ENCODE measurements around the gene AMBP.

AMBP gene

DNA sequence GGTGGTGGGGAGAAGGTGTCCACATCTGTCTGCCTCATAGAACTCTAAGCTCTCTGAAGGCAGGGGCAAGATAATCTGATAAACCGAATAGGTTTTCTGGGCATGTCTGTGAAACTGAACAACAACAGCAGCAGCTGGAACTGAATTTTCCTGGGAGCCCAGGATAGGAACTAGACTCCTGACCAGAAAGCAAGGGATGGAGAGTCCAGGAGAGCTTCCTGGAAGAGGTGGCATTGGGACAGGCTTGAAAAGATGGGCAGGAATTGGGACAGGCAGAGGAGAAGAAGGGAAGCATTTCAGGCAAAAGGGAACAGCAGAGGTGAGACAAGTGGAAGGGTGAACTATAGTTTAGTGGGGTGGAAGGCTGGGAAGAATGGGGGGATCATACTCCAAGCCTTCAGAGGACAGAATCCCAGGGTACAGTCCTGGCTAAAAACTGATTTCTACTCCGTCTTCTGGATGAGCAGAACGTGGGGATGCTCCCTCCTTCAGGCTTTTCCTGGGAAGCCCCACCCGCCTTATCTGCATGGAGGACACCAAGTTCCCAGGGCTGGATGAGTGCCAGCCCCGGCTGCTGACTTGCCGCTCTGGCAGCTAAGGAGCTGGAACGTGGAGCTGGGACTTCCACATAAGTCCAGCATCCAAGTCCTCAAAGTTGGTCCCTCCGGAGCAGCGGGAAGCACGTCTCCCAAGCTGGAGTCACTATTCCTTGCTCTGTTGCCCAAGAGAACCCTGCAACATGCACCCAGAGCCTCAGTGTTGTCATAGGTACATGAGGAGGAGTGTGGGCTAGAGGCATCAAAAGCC is 34.9 kb upstream of the AMBP start:
- no peak for DNase-seq

DNA sequence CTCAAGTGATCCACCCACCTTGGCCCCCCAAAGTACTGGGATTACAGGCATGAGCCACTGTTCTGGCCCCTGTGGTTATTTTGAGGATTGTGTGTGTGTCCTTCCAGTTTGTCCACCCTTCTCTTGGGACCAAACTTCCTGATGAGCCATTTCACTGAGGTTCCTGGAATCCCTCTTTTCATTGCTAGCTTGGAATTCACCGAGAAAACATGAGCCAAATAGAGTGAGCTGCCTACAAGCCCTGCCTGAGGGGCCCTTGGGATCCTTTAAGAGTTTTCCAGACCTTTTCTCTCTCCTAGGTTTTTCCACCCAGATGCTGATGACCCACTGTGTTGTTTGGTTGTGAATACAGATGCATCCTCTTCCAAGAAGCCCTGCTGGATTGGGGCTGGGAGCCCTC is 34.2 kb upstream of the AMBP start:
- DNase-seq = no peak

- no peak for DNase-seq
Observed at GRCh38 chr9:114110180-114110579, 32.1 kb upstream of the AMBP start.

- DNase-seq = no peak
Observed at GRCh38 chr9:114109124-114109523, 31.0 kb upstream of the AMBP start.

DNA sequence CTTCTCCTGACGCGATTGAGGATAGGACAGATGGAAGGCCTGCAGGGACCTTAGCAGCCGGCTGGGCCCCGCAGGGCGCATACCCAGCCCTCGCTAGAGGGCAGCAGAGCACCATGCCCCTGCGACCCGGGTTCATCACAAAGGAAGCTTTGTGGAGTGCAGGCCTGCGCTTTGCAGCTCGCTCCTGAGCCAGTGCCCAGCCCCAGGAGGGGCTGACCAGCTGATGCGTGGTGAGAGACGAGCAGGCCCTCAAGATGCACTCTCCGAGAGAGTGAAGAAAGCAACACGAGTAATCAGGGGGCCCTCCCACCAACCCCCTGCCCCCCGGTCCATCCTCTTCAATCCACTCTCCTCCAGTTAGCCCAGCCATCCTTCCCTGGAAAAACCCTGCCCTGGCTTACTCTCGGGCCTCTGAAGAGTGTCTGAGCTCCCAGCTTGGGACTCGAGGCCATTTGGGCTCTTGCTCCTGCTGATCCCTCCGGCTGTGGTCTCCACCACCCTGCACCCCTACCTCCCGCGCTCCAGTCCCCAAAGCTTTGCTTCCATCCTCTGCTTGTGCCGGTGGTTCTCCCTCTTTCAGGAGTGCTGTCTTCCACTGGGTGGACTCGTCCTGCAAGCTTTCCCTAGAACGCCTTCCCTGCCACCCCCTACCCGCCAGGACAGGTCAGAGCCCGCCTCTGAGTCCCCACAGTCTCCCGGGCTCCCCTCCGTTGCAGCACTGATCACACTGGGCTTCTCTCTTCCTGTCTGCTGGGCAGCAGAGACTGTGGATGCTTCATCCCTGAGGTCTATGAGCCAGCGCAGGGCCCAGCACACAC is 30.1 kb upstream of the AMBP start:
- peak; percentile 65 for DNase-seq

DNA sequence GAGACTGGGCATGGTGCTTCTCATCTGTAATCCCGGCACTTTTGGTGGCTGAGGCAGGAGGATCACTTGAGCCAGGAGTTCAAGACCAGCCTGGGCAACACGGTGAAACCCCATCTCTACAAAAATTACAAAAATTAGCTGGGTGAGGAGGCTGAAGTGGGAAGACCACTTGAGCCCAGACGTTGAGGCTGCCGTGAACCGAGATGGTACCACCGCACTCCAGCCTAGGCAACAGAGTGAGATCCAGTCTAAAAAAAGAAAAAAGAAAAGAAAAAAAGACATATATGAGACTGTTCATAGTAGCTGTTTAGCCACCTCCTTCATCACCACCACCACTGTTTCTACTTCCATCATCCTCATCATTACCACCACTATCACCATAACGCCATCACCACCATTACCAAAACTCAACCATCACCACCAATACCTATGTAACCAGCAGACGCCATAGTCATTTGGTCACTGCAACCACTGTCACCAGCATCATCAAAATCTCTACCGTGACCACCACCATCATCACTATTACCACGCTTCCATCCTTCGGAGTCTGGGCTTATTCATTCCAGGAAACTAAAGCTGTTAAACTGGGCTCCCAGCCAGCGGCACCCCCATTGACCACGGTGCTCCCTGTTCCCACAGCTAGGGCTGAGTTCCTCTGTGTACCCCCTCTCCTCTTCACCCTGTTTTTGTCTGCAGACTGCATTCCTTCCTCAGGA is 29.3 kb upstream of the AMBP start:
- DNase-seq = no peak

DNA sequence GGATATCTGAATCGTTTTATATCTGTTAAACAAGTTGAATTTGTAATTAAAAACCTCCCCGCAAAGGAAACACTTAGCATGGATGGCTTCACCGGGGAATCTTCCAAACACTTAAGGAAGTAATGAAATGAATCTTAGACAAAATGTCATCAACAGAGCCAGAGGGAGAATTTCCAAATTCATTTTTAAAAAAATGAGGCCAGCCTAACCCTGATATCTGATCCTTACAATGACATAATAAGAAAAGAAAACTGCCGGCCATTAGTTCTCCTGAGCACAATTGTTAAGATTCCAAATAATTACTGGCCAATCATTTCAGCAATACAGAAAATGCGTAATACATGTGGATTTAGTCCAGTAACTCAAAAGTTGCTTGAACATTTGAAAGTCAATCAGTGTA is 27.1 kb upstream of the AMBP start:
- DNase-seq = no peak

DNA sequence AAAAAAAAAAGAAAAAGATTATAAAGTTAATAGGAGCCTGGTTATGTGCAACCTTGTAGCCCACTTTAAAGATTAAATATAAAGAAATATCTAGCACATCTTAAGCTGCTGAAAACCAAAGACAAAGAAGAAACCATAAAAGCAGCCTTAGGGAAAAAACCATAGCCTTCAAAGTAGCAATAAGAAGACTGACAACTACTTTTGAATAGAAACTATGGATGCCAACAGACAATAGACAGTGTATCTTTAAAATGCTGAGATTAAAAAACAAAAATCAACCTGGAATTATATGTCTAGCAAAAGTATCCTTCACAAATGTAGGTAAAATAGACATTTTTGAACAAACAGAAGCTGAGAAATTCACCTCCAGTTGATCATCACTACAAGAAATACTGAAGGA is 24.4 kb upstream of the AMBP start:
- no peak for DNase-seq

GRCh38 chr9:114100536-114100935 is 22.4 kb upstream of the AMBP start:
- DNase-seq = no peak

- DNase-seq = peak; percentile 69
Observed at GRCh38 chr9:114099669-114100270, 21.7 kb upstream of the AMBP start.

- peak; percentile 82 for DNase-seq
Observed at GRCh38 chr9:114098936-114099668, 21.0 kb upstream of the AMBP start, which contains the start of gene KIF12. Gene KIF12 (minus strand): TSS chr9:114099292. CDS start chr9:114099276, 16 bp downstream.

DNA sequence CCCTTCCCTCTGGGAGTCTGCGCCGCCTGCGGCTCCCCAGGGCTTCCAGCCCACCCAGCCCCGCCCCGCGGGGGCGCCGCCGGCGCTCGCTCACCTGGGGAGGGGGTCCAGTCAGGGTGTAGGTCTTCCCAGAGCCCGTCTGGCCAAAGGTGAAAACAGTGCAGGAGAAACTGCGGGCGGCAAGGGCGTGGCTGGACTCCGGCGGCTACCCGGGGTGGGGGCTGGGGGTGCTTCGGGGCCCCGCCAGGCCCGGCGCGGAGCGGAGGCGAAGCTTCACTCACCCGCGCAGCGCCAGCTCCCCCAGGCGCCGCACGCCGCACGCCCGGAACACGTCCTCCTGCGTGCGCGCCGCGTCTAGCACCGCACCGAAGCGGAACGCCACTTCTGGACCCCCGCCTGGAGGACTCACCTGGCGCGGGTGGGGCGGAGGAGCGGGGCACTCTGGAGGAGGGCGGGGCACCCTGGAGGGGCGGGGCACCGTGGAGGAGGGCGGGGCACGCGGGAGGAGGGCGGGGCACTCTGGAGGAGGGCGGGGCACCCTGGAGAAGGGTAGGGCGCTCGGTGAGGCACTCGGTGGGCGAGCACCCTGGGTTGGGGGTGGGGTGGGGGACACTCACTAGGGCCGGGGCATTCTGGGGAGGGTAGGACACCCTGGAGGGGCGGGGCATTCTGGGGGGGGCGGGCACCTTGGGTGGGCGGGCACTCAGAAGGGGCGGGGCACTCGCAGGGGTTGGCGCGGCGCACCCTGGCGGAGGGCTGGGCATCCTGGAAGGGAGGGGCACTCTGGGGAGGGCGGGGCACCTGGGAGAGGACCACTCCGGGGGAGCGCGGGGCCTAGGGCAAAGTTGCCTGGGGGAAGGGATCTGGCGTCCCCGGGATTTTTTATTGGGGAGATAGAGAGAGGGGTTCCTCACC is 20.2 kb upstream of the AMBP start:
- peak; percentile 72 for DNase-seq

GRCh38 chr9:114097613-114098020 is 19.5 kb upstream of the AMBP start:
- no peak for DNase-seq

GRCh38 chr9:114096866-114097612 is 18.9 kb upstream of the AMBP start:
- no peak for DNase-seq

GRCh38 chr9:114096041-114096511 is 18.0 kb upstream of the AMBP start:
- DNase-seq = no peak

- DNase-seq = no peak
Observed at GRCh38 chr9:114094971-114095370, 16.9 kb upstream of the AMBP start.

DNA sequence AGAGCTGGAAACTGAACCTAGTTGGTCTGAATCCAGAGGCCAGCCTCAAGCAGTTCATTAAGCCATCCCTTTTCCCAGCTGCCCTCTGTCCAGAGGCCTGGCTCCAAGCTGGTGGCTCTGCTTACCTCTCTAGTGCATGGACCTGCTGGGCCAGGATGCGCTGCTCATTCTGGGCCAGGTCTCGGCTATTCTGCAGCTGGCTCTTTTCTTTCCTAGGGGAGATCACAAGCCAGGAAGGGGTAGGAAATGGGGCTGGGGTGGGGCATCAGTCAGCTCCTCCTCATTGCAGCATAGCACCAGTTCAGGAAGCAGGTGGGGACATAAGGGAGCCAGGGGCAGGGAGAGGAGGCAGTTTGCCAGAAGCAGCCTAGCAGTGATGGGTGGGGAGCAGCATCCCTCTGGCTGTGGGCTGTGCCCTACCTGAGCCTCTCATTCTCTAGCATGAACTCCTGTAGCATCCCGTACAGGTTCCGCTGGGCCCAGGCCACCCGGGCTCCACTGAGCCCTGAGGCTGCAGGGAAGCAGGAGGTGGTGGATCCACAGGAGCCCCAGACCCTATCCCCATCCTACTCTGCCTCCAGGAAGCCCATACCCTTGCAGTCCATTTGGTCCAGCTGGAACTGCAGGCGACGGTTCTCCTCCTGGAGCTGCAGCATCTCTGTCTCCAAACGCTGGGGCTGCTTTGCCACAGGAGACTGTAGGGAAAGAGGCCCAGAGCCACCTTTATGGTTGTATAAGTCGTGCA is 15.8 kb upstream of the AMBP start:
- no peak for DNase-seq

DNA sequence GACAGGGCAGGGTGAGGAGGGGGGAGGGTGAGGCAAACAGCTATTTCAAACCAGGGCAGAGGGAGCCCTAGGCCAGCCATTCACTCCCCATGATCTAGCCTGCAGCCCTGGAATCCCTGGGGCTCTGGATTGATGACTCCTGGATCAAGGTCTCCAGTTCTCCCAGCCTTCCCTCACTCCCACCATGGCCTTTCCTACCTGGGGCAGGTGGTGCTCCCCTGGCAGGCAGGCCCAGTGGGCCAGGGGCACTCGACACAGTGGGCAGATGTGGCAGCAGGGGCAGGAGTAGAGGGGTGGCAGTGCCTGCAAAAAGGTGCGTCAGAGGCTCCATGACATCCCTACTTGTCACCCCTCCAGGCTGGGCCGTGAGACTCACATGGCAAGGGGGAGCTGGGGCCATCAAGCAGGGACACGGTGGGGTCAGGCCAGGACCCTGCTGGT is 15.0 kb upstream of the AMBP start:
- no peak for DNase-seq

GRCh38 chr9:114092336-114092735 is 14.2 kb upstream of the AMBP start:
- no peak for DNase-seq

Data from right kidney (tissue), 1 donor.